HG03280 (cell line): ENCODE results near the gene SLC35B2.
A peak's percentile ranks its signal among the peaks of the same experiment; 100 is the strongest.

ENCODE experiments used
- ATAC-seq: cut with Tn5 transposase; IDR thresholded peaks from one replicate; pipeline ENCODE4 v1.9.1; 2021; ENCODE audit warnings: mild to moderate bottlenecking, moderate library complexity; ENCODE audit not compliant: unreplicated experiment

Gene SLC35B2, protein sequence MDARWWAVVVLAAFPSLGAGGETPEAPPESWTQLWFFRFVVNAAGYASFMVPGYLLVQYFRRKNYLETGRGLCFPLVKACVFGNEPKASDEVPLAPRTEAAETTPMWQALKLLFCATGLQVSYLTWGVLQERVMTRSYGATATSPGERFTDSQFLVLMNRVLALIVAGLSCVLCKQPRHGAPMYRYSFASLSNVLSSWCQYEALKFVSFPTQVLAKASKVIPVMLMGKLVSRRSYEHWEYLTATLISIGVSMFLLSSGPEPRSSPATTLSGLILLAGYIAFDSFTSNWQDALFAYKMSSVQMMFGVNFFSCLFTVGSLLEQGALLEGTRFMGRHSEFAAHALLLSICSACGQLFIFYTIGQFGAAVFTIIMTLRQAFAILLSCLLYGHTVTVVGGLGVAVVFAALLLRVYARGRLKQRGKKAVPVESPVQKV

DNA sequence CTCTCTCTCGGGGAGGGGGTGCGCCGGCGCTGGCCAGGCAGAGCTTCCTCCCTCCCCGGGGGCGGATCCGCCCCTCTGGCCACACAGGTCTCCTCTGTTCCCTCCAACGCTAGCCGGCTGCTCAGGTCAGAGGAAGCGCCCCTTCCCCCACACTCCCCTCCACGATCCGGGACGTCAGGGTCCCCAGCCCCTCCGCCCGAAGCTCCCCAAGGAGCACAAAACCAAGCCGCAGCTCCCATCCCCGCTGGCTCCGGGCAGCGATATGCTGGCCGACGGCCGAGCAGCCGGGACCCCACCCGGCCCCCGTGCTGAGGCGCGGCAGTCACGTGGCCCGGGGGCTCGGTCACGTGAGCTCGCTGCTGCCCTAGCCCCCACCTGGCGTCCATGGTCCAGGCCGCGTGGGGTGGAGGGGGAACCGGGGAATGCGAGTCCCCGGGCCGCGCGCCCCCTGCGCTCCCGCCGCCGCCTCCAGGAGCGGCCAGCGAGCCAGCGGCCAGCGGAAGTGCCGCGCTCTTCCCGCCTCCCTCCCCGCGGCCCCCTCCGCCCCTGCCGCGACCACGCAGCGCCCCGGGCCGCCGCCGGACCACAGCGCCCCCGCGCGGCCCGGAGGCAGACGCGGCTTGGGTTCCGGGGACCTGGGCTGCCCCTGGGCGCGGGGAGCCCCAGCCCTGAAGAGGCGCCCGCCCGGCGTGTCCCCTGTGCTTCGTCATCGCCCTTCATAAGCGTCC lies at the start of gene SLC35B2:
SLC35B2 (minus strand) TSS at position 504 of the 728 bp plus-strand sequence; CDS start at position 386, 118 bp downstream.
- ATAC-seq = peak; percentile 58

DNA sequence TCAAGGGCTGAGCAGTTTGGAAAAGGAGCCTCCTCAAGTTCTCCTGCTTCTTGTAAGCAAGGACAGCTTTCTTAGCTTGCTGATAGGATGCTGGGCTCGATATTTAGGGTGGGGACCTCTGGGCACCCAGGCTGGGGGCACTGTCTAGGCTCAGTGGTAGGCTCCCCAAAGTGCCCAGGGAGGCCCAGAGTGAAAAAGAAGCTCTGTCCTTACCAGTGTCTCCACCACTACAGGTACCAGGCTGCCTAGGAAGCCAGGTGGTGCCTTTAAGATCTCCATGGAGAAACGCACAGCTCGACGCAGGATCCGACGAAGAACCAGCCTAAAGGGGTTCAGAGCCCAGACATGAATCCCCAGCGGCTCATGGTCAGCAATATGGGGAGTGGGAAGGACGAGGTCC lies 49.4 kb upstream of the SLC35B2 start:
- ATAC-seq = no peak

DNA sequence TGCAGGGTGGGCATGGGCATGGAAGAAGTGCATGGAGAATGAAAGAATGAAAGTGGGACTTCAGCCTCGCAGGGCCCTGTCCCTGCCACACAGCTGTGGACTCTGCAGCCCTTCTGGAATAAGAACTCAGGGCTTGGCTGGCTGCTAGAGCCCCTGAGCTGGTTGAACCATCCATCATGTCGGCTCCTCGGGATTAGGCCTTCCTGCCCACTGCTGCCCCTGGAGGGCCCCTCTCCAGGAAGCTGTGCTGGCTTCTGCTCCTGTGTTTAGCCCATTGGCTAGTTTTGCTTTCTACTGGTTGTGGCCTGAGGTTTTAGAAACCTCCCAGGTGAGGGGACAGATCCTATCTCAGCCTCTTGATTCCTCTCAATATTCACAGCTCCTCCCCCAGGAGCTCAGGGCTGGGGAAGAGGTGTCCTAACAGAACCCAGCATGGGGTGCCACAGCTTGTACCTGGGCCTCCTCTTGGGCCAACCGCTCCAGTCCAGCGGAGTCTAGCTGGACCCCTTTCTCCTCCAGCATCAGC lies 47.9 kb upstream of the SLC35B2 start:
- no peak for ATAC-seq

DNA sequence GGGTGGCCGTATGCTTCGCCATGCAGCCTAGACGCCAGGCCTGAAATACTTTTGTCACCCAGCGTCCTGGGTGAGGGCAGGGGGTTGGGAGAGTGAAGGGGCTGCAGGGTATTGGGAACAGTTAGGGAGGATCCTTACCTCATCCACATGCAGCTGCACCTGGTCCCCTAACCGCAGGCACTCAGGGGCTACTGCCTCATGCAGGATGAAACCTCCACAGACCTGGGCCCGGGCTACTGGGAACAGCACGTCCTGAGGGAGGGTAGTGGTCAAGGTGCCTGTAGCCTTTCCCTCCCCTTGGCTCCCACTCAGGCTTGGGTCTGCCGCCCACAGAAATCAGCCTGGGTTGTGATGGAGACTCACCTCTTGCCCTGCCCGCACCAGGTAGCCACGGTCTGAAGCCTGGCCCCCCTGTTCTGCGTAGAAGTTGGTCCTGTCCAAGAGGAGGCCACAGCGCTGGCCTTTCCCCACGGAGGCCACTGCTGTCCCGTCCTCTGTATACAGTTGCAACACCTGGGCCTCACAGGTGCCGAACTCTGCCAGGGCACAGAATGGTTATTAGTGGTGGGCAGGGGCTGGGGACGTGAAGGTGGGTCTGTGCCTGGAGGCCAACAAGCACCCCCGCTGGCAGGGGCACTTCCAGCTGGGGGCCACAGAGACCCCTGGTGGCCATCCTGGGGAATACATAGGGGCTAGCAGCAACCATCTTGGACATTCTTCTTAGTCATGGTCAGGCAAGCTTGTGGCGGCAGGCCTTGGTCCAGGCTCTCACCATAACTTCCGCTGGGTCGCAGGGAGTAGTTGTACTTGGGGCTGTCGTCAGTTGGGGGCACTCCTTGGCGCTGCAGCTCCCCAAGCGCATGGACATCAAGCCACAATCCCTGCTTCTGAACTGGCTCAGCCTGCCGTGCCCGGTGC lies 47.2 kb upstream of the SLC35B2 start:
- ATAC-seq = peak; percentile 45

DNA sequence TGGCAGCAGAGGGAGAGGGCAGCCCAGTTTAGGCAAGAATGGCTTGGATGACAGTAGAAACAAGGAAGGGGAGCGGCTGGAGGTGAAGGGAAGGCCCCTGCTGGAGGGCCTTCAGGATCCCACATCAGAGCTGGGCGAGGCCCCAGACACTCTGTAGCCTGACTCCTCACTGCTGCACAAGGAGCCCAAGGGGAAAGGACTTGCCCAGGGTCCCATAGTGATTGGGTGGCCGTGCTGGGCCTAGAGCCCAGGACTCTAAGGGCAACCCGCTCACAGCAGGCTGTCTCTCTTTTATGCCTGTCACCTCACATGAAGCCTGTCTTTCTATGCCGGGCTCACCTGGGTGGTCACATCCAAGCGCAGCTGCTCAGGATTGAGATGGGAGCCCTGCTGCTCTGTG lies 46.5 kb upstream of the SLC35B2 start:
- ATAC-seq = no peak

DNA sequence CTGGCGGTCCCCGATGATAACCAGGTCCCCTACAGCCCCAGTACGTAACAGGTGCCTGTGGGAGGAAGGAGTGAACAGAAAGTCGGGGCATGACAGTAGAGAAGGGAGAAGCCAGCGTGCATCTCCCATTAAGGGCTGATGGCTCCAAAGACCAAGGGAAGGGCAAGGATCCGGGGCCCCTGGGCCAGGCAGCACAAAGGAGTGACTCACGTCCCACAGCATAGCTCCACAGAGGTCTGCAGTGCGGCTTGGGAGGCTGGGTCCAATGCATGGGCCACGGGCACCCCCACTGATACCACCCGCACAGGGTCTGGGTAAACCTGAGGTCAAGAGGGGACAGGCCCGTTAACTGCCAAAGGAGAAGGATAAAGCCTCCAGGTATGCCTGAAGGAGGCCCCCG lies 45.5 kb upstream of the SLC35B2 start:
- ATAC-seq = no peak

DNA sequence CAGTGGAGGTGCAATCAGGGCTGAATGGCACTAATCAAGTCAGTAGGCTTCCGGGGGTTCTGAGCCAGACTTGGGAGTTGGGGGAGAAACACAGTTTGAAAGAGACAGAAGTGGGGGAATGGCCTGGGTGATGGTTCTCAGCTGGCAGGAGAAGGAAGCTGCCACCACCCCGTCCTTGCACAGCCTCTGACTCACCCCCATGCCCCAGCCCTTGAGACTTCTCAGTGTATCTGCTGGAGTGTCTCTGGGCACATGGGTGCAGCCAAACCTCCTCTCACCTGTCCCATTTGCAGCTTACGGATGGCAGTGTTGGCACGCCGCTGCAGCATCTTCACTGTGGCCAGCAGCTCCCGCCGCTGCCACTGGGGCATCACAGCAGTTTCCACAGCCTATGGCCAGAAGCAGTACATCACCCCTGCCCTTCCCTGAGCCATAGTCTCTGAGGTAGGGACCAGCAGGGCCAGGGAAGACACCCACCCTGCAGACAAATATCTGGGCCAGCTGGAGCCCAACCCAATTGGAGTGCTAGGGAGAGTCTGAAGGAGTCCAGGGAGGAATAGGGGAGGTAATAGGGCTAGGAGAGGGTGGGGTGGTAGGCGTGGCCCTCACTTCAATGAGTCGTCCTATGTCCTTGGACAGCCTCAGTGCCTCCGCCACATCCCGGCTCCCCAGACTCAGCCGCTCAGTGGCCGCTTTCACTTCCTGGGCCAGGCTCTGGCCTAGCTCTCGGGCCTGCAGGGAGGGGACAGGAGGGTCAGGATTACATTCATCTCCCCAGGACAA lies 44.6 kb upstream of the SLC35B2 start:
- no peak for ATAC-seq

DNA sequence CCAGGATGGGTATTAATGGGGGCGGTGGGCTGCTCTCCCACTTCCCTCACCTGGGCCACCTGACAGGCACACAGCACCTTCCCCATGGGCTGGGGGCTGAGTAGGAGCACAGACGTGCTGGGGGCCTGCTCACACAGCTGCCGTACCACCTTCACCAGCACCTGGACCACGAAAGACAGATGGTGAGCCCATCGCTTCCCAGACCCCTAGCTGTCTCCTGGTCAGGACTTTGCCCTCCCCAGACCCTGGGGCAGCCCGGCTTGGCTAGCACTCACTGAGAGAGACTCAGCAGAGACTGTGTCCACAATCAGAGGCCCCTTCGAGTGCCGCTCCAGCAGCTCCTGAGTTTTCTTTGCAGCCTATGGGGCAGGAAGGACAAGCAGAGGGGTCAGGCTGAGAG lies 43.8 kb upstream of the SLC35B2 start:
- ATAC-seq = no peak

DNA sequence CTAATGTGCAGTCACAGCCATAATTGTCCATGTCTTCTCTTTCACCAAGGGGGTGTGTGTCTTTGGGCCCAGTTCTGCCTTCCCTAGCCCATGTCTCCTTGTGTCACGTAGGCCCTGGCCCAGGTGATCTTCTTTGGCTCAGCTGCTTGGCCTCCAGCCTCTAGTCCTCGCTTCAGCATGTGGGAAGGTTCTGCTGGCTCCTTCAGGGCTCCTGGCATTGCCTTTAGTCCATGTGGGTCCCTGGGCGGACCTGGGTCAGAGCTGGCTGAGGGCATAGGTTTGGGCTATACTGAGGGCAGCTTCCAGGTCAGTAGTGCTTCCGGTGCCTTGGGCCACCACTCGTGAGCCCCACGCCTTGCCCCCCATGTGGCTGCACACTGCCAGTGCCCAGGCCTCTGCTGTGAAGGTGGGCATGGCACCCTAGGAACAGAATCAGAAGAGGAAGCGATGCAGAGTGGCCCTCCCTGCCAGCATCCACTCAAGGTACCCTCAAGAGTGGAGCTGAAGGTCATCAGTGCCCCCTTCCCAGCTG lies 43.0 kb upstream of the SLC35B2 start:
- ATAC-seq = no peak

DNA sequence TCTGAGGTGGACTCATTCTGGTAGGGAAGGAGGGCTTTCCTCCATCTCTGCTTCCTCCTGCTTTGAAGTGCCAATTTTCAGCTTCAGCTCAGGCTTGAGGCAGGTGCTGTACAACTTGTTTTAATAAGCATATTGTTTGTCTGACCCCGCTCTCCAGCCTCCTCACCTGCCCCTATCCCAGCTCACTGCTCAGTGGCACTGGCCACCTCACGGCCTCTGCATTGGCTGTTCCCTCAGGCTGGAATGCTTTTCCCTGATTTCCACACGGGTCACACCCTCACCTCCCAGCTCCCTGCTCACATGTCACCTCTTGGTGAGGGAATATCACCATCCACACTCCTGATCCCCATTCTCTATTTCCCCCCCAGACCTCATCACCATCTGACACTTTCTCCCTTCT lies 41.5 kb upstream of the SLC35B2 start:
- ATAC-seq = no peak

DNA sequence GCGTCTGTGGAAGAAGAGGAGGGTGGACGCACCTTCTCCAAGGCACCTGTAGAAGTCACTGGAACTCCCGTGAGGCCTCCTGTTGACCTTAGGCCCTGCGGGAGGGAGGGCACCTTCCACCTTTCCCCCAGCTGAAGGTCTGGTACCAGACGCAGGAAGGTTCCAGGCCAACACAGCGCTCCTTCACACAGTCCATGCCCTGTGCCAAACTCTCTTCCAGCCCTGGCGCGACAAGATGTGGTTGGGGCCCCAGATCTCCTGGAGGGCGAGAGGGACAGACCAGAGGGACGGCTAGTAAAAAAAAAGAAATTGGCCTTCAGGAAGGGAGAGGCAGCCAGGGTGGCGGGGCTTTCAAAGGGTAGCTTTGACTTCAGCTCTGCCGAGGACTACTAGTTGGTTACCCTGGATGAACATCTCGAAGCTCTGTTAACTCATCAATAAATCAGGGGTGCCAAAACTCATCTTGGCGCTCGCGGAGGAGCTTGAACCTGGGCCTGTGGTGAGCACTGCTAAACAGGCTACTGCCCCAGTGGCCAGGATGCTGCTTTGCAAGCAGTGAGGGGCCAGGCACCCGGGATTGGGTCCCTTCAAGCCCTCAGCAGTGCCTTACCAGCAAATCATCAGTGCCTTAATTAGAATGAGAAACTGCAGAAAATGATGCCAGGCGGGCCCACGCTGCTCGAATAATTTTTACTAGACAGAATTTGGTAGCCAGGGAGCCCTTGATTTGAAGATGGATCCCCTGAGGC lies 40.9 kb upstream of the SLC35B2 start:
- ATAC-seq = no peak

DNA sequence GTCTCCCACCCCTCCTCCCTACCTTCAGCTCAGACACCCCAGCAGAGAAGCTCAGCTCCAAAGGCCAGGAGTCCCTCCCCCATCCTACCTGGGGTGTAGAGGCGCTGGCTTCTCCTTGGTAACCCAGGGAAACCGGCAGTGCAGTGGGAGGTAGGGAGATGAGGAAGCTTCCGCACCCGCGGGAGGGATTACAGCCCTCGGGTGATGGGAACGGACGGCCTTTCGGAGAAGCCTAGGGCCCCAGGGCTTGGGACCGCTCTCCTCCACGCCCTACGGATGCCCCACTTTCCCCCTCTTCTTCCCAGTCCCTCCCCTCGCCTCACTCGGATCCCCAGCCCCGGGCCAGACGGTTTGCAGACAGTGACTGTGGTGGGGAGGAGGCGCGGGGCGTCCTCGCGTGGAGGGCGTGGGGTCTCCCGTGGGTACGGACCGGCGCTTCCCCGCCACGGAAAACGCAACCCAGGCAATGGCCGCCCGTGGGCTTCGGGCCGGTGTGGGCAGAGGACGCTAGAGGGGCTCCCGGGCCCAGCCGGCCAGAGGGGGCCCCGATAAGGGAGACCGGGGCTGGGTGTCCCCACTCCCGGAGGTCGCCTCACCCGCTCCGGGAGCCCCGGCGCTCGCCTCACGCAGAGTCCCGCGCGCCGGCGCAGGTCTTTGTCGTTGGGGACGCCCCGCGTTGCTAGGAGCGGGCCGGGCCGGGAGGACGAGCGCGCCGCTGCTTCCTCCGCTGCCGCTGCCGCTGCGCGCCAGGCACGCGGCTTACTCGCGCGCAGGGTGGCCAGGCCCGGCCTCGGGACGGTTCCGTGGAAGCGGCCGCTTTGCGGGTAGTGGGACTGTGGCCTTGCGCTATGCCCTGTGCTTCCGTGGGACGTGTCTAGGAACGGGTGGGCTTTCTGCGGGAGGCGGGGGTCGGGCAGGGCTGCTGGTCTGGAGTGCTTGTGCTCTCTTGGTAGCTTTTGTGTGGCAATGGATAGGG lies 40.0 kb upstream of the SLC35B2 start:
- no peak for ATAC-seq

DNA sequence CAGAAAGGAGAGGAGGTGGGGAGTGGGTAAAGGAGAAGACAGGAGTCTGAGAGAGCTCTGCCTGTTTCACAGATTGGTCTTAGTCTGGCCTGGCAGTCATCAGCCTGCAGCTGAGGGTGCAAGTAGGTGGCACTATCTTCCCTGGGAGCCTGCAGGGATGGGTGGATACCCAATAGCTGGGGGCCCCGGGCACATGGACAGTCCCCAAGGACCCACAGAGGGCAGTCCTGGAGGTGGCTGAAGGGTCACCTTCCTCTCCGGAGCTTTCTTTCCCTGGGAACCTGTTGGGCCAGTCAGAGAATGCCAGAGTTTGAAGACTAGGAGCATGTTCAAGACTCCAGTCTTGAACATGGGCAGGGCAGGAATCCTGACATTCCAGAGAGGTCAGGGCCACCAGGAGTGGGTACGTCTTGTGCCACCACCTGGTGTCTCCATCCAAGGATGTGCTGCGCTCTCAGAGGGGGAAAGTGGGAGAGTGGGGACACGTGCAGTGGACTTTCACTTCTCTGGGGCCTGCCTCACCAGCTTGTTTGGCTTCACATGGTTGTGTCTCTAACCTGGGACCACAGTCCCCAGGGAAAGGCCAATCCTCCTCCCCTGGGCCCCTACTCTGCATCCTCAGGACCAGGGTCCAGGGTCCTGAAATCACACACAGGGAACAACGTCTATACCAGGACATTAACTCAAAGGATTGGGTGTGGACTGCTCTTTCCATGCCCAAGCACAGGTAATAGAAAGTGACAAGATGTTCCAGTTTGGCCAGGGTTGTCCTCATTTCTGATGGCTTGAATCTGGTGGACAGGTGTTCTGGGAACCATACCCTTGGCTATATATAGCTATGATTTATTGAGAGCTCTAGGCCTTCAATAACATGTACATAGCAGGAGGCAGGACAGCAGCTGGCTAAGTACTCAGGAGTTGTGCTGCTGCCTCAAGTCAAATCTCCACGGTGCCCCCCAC lies 37.8 kb upstream of the SLC35B2 start:
- no peak for ATAC-seq

DNA sequence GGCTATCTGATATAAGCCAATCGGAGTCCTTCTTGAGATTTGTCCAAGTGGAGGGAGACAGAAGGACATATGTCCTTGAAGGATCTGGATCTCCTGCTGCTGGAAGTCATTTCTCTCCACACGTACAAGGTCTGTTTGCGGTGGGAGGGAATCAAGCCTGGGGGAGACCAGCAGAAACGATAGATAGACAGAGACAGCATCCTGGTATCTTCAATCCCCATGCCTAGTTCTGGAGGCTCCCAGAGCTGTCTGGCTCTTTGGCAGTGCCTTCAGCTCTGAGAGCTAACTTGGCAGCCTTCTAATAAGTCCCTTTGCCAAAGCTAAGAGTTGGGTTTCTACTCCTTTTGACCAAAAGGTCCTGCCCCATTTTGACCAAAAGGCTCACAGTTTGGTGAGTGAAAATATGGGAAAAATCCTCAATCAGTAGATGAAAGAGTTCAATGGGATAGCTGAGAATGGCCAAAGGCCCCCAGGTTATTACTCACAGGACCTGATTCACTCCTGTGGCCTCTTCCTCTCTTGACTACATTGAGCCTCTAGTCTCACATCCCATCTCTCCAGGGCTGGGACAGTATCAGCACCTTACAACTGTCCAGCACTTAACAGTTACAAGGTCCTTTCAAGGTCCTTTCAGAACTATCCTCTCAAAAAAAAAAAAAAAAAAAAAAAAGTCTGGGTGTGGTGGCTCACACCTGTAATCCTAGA lies 35.5 kb upstream of the SLC35B2 start:
- no peak for ATAC-seq

DNA sequence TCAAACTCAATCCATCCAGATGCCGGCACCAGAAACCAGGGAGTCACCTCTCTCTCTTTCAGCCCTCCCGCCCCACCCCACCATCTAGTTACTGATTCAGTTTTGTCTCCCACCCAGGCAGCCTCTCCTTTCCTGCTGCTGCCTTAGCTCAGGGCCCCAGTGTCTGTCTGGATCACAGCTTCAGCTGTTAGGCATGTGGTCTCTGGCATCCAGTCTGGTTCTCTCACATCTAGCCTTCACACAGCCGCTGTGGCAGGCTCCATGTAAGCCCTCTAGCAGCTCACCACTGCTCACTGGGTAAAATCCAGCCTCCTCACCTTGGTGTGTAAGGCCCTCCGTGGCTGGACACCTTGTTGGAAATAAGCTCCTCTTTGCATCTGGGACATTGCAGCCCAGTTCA lies 34.5 kb upstream of the SLC35B2 start:
- ATAC-seq = no peak

DNA sequence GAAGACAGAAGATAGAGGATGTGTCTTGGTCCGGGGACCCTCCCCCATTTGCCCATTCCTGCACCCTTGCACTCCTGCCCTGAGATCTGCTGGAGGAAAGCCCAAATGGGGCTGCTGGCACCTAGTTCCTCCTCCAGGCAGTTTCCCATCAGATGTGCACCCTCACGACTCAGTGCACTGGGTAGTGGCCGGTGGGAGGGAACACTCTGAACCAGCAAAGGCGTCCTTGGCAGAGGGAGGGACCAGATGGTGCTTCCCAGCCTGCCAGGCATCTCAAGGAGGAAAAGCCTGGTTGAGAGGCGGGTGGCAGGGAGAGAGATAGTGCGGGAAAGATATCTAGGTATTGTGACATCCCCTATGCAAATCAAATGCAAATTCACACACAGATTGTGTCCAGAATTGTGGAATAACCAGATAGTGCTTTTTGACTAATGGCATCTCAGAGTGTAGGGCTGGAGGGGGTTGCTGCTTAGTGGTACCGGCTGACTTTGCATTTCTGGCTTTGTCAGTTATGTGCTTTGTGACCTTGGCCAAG lies 32.5 kb upstream of the SLC35B2 start:
- ATAC-seq = no peak
